GM21825 (cell line): ENCODE measurements around the gene METTL13.

ENCODE experiments used
- ATAC-seq: cut with Tn5 transposase; IDR thresholded peaks from one replicate; pipeline ENCODE4 v1.9.1; 2021; ENCODE audit warnings: mild to moderate bottlenecking, moderate library complexity; ENCODE audit not compliant: unreplicated experiment

Gene METTL13

DNA sequence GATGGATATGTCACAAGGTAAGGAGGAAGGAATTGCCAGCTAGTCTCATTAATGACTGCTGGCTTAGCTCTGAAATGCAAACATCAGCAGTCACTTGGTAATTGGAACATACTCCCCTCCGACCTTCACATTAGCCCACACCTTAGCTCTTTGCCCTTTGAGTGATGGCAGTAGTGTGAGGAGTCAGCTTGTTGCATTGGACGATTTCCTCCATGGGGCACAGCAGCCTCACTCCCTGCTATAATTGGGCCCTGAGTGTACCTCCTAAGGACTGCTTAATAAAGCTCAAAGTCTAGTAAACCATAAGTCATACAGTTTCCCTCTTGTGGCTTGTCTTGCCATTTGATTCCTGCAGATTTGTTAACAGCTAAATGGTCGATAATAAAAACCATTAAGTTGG lies 19.4 kb downstream of the METTL13 start:
- ATAC-seq: no peak

GRCh38 chr1:171801487-171801891 lies 20.0 kb downstream of the METTL13 start:
- no peak for ATAC-seq

DNA sequence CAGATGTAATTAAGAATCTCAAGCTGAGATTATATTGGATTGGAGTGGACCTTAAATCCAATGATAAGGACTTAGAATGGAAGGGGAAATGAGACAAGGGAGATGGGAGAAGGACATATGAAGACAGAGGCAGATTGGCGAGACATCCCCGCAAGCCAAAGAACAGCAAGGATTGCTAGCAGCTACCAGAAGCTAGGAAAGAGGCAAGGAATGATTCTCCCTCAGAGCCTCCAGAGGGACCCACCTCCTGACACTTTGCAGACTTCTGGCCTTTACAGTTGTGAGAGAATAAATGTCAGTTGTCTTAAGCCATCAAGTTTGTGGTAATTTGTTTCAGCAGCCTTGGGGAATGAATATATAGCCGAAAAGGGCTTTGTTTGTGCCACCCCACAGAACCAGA lies 20.7 kb downstream of the METTL13 start:
- ATAC-seq: no peak

- no peak for ATAC-seq
These were observed 21.6 kb downstream of the METTL13 start for GRCh38 chr1:171803045-171803444.

DNA sequence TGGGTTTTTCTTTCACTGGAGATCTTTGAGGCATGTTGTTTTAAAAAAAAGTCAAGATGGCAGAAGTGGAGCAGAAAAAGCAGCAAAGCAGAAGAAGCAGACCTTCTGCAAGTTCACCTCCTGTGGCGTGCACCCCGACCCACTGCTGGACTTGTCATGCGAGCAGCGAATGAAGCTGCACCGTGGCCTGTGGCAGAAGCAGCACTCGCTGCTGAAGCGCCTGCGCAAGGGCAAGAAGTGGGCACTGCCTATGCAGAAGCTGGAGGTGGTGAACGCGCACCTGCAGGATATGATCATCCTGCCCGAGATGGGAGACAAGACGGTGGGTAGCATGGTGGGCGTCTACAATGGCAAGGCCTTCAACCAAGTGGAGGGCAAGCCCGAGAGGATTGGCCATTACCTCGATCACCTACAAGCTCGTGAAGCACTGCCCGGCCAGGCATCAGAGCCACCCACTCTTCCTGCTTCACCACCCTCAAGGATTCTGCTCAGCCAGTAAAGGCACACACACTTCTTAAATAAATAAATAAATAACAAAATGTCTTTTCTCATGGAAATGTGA lies 22.1 kb downstream of the METTL13 start:
- no peak for ATAC-seq

DNA sequence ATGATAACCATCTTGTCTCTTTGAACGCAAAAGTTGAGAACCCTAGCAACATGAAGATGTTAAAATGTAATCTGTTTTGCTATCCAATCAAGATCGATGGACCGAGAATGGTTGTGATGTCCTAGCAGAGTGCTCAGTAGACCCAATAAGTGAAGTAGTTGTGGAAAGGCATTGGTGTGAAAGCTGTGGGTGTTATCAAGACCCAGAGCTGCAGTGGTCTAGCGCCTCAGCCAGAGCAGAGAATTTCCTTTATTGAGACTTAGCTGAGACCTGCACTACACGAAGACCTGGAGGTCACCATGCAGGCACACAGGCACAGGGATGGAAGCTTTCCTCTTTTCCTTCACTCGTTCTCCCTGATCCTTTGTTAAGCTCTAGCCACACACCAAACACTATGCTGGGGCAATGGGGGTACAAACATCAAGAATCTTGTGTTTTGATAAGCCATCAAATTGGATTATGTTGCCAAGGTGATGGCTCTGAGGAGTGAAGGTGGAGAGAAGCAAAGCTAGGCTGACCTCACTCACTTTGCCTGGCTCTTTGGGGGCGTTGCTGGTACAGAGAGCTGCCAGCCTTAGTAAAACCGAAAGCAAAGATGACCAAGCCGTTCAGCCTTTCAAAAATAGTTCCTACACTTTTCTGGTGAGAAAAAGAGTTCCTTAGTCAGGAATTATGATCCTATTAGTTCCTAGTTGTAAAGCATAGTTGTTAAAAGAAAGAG lies 24.1 kb downstream of the METTL13 start:
- peak; percentile 80 for ATAC-seq

DNA sequence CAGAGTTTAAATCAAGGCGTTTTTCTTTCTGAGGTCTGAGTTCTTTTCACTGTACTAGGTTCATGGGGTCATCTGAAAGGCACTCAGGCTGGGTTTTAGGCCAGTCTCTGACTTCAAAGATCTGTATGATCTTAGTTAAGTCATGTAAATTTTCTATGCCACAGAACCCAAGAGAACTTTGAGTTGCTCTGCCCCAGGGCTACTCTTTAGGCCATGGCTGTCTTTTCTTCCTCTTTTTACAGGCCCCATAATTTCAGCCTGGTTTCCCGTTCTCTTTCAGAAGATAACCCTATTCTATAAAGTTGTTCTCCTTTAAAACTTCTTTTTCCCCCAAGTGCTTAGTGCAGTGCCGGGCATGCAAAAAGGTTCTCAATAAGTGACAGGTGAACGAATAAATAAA lies 26.1 kb downstream of the METTL13 start:
- ATAC-seq: no peak

DNA sequence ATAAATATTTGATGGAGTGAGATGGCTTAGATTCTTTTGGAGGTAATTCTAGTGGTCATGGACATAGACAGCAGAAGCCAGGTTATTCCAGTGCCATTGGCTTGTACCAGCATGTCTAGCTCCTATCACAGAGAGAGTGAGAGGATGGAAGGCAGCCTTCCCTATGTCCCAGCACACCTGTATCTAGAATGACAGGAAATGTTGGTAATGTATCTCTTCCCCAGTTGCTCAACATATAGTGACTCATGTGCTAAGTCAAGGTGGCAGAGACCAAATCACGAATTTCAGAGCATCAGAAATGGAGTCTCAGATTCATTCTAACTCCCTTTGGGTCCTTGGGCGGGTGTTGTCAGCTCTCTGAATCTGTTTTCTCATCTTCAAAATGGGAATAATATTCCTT lies 28.4 kb downstream of the METTL13 start:
- no peak for ATAC-seq

DNA sequence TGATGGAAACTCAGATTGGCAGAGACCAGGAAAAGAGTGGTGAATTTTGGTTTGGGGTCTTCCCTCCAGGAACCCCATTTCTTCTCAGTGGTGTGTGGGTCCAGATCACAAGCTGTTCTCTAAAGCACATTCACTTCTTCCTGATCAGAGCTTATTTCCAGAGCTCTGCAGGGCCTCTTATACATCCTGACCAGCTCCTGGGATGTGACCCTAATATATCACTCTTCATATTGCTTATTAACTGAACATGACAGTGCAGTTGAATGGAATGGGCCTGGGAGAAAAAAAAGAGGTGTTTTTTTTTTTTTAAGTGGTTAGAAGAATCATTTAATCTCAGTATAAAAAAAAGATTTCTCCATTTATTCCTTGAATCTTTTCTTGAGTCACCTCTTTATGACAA lies 30.2 kb downstream of the METTL13 start:
- ATAC-seq: no peak

DNA sequence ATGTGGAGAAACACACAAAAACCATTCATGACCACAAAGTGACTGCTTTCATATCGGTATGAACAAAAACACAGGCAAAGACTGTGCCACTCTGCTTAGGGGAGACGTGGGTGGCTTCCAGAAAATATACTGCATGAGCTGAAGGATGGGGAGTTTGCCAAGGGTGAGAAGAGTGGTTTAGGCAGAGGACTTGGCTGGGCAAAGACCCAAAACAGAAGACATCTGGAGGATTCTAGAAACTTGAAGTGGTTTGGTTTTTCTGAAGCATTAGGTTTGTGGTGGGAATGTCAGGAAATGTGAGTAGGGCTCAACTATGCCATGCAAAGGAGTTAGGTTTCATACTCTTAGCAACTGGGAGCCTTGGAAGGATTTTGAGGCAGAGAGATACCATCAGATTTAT lies 33.2 kb downstream of the METTL13 start:
- ATAC-seq: no peak

- ATAC-seq: no peak
These were observed 34.9 kb downstream of the METTL13 start for GRCh38 chr1:171816300-171816901.

GRCh38 chr1:171817511-171818265 lies 36.2 kb downstream of the METTL13 start:
- peak; percentile 79 for ATAC-seq

- no peak for ATAC-seq
These were observed 38.5 kb downstream of the METTL13 start for GRCh38 chr1:171819946-171820345.

- ATAC-seq: no peak
These were observed 45.5 kb downstream of the METTL13 start for GRCh38 chr1:171826973-171827372.

DNA sequence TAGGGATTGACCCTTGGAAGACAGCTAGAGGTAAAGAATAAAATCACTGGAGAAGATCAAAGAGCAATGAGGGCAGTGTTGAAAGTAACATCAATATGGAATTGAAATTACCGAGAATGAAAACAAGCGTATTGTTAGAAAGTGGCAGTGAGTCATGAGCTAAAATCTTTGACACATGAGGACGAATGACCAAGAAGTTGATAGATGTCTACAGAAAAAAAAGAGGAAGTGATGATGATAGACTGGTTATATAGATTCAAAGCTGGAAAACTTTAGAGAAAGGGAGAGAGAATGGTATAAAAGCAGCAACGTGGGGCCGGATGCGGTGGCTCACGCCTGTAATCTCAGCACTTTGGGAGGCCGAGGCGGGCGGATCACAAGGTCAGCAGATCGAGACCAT lies 47.3 kb downstream of the METTL13 start:
- ATAC-seq: no peak

- ATAC-seq: no peak
These were observed 51.8 kb downstream of the METTL13 start for GRCh38 chr1:171833091-171833825.

DNA sequence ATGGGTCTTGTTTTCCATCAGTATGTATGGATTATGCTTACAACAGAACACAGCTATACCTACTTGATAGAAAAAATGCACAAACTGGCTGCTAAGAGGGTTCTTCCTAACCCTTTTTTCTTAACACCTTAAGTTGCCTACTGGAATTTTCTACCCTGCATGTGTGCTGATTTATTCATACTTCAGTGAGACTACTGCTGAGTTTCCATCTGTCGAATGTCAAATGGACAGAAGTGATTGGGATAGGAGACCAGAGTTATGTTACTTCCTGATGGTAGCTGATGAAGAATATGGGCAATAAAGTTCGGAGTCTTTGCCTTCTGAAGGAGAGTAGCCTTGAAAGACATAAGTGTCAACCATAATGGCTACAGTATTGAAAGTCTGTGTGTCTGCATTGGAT lies 53.4 kb downstream of the METTL13 start:
- no peak for ATAC-seq

DNA sequence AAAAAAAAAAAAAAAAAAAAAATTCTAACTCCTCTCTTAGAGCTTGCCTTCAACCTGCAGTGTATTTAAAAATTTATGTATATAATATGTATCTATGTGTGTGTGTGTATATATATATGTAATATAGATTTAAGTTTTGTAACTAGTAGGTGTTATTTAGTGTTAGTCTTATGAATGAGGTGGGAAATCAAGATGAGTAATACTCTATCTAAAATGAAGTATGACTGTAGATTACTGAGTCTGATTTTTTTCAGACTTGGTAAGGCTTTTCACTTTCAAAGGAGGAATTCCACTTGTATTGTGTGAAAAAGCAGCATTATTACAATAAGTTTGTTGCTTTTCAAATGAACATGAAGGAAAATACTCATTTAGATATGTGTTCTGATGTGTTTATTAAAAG lies 54.4 kb downstream of the METTL13 start:
- ATAC-seq: no peak

DNA sequence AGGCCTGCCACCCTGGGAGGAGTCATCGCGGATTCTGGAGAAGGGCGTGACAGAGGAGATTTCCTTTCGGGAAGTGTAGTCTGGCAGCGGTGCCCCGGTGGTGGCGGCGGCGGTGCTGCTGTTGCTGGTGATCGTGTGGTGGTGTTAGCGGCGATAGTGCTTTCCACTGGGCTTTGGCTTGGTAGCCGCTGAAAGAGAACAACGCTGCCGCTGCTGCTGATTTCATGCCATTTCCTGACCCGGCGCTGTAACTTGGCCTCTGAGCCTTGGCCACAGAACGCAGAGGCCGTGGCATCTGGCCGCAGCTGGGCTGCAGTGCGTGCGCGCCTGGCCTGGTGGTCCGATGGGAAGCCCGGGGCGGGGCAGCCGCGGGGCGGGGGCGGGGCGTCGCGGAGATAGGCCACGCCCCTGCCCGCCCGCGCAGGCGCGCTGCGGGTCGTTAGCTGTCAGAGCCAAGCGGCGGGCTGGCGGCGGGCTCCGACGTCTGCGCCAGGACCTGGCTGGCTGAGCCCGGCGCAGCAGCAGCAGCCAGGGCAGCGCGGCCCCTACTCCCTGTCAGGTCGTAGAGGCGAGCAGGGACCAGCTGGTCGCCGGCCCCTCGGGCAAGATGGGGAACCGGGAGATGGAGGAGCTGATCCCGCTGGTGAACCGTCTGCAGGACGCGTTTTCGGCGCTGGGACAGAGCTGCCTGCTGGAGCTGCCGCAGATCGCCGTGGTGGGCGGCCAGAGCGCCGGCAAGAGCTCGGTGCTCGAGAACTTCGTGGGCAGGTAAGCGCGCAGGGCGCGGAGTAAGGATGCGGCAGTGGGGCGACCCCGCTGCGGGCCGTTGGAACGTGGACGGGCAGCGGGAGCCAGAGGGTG lies 59.8 kb downstream of the METTL13 start, which contains the start of gene DNM3:
Gene DNM3 (plus strand): TSS at position 449 of the 861 bp plus-strand sequence. CDS start 159 bp downstream, at position 608.
- peak; percentile 89 for ATAC-seq
